HG03097 (cell line): ENCODE data around the gene ANXA6.

Experiments used
- ATAC-seq: cut with Tn5 transposase; IDR thresholded peaks from one replicate; pipeline ENCODE4 v1.9.1; 2021; ENCODE audit not compliant: unreplicated experiment, low FRiP score

Gene ANXA6

DNA sequence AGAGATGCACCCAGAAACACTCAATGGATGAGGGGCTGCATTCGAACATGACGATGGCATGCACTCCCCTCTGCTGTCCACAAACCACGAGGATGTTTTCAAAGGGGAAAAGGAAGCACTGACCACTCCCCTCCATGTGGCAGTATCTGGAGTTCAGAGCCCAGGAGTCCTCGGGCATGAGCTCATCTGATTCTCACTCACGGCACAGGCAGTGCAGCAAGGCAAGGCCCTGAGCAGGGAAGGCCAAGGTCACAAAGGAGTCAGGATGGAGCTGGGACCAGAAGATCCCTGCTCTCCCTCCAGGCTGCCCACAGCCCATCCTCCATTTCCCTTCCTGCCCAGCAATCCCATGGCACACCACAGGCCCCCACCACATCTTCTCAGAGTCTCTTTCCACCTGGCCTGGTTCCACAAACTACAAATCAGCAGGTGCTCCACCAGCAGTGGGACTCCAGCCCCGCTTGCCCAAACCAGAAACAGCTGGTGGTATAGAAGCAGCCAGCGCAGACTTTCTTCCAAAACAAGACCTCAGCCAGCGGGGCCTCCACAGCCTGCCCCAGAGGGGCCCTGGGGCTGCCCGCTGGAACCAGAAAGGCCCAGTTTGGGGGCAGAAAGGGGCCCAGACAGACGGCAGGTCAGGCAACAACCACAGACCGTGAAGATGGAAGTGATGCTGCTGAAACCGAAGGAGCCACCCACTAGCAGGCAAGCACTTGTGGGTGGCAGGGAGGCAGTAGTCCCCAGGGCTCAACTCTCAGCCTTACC is 89.0 kb downstream of the ANXA6 start:
- ATAC-seq: peak; percentile 43

DNA sequence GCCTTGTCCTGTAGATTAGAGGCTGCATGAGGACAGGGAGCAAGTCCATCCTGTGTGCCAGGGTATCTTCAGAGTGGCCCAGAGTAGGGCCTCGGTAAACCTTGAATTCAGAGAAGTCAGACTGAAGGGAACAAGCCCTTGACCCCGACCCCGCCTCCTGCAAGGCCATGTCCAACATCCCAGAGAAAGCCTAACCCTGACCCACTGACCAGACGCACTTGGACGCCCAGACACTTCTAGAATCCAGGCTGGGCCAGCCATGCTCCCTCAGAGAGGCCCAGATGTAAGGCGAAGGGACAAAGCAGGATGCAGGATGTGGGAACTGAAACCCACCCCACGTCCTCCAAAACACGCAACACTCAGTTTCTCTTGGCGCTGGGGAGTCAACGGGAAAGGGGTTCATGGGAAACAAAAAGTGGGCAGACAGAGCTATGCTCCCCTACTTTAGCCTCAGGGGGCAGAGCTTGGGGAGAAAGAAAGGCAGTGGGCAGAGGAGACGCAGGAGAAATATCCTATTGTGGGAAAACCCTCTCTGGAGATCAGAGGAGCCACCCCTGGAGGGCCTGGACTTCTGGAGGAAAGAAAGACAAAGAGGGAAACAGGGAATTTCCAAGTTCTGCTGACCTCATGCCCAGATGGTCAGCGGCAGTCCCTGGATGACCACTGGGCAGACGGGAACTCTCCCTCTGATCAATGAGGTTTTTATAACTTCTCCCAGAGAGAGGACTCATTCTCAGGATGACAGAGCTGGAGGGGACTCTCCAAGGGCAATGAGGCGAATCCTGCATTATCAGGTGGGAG is 89.7 kb downstream of the ANXA6 start:
- ATAC-seq: no peak

- ATAC-seq: no peak
Measured at GRCh38 chr5:151066920-151067319, 90.7 kb downstream of the ANXA6 start.

- ATAC-seq: no peak
Measured at GRCh38 chr5:151065609-151066008, 92.0 kb downstream of the ANXA6 start.

DNA sequence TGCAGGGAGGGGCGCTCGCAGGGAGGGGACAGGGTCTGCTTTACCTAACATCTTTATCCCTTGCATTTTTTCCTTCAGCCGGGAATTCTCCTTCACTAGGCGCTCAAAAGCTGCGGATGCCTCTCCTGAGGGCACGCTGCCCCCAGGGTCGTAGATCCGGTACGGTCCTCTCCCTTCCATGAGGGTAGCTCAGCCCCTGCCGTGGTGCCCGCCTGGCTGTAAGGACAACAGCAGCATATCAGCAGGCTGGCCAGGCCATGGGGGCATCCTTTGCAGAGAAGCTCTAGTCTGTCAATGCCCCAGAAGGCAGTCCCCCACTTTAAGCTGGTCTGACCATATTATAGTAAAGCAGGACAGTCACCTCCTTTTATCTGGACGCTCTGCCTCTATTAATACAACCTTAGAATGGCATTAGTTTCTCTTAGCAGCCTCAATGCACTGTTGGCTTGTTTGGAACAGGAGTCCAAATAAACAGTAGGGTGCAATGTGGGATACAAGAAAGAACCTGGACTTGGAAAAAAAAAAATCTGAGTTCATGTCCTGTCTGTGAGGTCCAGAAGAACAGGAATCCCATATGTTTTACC is 92.6 kb downstream of the ANXA6 start:
- ATAC-seq: no peak

DNA sequence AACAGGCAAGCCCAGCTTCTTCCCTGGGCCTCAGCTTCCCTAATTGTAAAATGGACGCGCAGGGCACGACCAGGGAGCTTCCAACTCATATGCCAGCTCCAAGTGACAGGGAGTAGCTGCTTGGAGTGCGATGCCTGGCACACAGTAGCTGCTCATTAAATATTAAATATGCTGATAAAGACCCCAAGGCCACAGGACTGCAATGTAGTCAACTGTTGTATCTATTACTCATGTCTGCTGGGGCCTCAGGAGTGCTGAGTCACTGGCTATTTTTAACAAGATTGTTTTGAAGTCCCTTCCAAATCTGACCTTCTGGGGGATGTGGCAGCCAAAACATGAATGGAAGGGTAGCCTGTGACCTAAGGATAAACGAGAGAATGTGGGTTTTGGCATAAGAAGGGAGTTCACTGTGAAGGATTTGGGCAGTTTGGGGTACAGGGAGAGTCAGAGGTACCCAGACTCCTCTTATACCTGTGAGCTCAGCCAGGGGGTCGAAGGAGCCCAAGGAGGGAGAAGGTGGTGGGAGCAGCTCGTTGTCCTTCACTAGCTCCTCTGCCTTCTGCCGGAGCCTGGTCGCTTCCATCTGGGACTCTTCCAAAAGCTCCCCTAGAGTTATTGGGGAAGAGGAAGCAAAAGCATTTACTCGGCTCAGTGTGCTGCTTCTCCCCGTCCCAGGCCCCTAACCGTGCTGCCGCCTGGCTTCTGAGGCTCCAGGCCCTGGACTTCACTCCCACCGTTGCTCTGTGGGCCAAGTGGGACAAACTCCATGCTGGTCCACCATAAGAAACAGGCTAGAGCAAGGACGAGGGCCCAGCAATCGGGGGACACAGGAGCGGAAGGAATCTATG is 94.2 kb downstream of the ANXA6 start:
- no peak for ATAC-seq

GRCh38 chr5:151062405-151063141 is 95.0 kb downstream of the ANXA6 start:
- ATAC-seq: no peak

DNA sequence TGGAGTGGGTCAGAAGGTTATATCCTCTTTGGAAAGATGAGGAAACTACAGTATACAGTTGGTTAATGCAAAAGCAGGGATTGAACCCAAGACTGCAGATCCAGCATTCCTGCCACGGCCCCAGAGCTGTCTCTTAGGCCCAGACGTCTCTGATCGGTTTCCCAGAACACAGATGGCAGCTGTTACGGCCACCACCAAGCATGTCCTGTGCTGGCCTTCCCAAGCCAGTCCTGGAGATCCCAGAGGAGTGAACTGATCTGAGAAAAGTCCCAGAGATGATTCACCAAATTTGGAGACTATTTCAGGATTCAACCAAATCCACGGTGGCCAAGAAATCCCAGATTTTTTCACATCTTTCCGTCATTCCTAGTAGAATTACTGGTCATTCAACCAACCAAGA is 96.8 kb downstream of the ANXA6 start:
- no peak for ATAC-seq

GRCh38 chr5:151058891-151059489 is 98.6 kb downstream of the ANXA6 start:
- no peak for ATAC-seq

- ATAC-seq: no peak
Measured at GRCh38 chr5:151058301-151058700, 99.3 kb downstream of the ANXA6 start.

DNA sequence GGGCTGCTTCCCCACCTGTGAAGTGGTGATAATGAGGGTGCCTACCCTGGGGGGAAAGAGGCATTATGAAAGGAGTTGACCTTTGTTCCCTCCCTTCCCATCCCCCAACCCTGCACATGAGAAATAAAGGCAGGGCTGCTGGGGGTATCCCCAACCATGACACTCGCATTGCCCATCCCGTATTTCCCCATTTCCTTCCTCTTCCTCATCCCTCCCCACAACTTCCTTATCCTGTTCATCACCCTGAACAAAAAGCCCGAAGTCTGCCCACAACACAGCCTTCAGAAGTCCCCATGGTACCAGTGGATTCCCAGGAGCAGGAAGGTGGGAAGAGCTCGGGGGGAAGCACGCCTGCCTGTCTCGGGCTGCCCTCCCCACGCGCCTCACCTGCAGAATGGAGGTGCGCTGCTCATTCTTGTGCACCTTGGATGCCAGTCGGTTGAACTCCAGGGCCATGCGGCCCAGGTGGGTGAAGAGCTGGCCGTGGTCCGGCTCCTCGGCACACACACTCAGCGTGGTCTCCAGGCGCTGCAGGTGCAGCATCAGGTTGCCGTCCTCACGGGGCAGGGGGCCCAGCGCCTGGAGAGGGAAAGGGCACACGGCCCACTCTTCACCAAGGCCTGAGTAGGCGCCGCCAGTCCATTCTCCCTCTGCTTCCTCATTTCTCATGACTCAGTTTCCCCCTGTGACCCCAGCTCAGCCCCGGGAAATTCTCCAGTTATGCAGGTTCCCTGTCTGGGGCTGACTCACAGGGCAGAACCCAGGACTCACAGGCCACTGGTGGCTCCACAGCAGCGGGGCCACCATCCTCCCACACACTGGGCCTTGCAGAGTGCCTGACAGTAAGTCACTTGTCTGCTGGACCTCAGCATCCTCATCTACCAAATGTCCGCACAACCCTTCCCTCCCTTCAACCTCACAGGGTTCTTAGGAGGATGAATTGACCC is 100.9 kb downstream of the ANXA6 start:
- no peak for ATAC-seq

- no peak for ATAC-seq
Measured at GRCh38 chr5:151055336-151055735, 102.2 kb downstream of the ANXA6 start.

DNA sequence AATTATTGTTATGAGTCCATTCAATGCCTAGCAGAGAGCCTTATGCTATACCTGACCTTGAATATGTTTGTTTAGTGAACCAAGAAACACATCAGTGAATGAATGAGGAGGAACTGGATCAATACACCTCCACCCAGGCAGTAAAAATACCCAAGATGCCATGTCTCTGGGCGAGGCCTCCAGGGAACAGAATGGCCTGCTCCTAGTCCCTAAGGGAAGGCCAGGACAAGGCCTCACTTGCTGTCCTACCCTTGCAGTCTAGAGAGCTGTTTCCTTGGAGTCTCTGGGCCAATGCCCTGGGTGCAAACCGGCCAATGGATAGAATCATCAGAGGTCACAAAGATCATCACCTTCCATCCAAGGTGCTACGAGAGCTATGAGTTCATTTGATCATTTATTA is 102.9 kb downstream of the ANXA6 start:
- ATAC-seq: no peak

- no peak for ATAC-seq
Measured at GRCh38 chr5:151053796-151054462, 103.7 kb downstream of the ANXA6 start.

- ATAC-seq: no peak
Measured at GRCh38 chr5:151052836-151053235, 104.7 kb downstream of the ANXA6 start.

DNA sequence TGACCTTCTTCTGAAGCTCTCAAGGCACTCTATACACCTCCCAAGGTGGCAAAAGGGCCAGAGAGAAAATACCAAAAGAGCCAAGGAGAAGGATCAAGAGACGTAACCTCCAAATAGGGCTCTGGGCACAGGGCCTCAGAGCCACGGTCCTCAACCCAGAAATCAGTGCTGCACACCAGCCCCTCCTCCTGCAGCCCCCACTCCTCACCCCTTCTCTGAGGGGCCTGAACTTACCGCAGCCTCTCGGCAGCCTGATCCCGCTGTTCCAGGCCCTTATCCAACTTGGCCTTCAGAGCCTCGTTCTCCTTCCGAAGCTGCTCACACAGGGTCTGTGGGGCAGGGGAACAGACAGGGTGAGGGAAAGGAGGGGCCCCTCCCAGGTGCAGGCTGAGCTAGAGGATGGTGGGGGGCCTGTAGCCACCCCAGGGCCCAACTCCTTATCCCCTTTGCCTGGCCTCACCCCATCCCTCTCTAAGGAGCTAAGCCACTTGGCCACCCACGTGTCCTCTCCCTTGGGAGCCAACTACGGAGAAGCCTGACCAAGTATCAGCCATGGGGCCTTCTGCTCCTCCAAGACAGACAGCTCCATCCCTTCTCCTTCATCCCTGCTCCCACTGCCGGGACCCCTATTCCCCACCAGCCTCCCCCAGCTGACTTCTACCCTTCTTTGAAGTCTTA is 105.5 kb downstream of the ANXA6 start:
- no peak for ATAC-seq
